Measurements from ENCODE around the gene ROCK2. TPM values are rescaled to one million over a fixed set of nuclear protein-coding genes. Genes with fewer than 3 reads are reported as not detected.

Gene ROCK2
- polyA plus RNA-seq, 2 of the 4 experiments (the other 2 are of a cell fraction) = 34.0 to 38.7 TPM

DNA sequence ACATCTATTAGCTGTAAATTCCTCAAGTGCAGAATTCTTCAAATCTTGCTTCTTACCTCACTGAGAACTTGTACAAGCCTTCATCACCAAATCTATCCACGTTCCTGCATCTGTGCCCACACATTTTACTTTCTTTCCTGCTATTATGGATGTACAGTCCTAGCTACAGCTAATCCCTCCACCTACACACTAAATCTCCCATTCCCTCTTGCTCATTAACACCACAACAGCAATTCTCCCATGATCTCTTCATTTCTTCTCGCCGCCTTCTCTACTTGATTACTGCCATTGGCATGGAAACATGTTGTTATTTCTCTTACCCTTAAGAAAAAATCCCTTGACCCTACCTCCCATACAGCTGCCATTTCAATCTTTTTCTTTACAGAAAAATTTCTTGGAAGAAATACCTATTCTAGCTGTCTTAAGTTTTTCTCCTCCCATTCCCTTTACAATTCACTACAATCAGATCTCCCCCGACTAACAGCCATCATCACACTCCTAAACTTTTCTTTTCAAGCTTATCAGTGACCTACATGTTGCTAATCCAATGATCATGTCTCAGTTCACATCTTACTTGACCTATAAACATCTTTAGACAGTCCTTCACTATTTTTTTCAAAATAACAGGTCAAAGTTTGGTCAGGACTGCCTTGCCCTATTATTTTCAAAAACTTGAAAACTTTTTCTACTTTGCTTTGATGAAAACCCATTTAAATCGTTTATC, 41.0 kb downstream of the ROCK2 start:
- Histone ChIP-seq H3K9me3 (no peaks in the 10 kb centered on the region), H3K27ac (no peak overlapping the region), H3K4me3 (no peak overlapping the region), H3K4me2 (no peak overlapping the region), H3K4me1 (peaks cover 28% of the 10 kb centered on the region)
- FAIRE-seq (no peak), ATAC-seq (no peak), DNase-seq (ENCODE audit: low read depth in 1 of 2, low spot score in 1 of 2) (no peak)
- ChIA-PET POLR2A (no interaction called here), CTCF (interaction anchor here (1.2 kb wide), 1 partner anchor 12 kb away, joined by 3 read pairs; no protein-coding TSS in a partner anchor)
- TF ChIP-seq TP53 (CRISPR knock-in tag; IDR thresholded peaks at IDR 0.05) = no peak
- TF ChIP-seq, protein P1, sequence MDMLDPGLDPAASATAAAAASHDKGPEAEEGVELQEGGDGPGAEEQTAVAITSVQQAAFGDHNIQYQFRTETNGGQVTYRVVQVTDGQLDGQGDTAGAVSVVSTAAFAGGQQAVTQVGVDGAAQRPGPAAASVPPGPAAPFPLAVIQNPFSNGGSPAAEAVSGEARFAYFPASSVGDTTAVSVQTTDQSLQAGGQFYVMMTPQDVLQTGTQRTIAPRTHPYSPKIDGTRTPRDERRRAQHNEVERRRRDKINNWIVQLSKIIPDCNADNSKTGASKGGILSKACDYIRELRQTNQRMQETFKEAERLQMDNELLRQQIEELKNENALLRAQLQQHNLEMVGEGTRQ (IDR thresholded peaks at IDR 0.05) = no peak
- TF ChIP-seq POLR2AphosphoS2 (conservative IDR thresholded peaks at IDR 0.05; ENCODE audit: low read length) = no peak
- TF ChIP-seq RCOR1 (IDR thresholded peaks at IDR 0.05; ENCODE audit: low read depth, low read length) = no peak
- TF ChIP-seq ZSCAN20 (CRISPR knock-in tag; IDR thresholded peaks at IDR 0.05) = no peak
- no peak for TF ChIP-seq EHF (CRISPR knock-in tag; IDR thresholded peaks at IDR 0.05)
- no peak for TF ChIP-seq RARB (CRISPR knock-in tag; IDR thresholded peaks at IDR 0.05)
- TF ChIP-seq HOXB5 (CRISPR knock-in tag; IDR thresholded peaks at IDR 0.05) = no peak
- TF ChIP-seq EP300 (IDR thresholded peaks at IDR 0.05) = no peak
- no peak for TF ChIP-seq SREBF2 (IDR thresholded peaks at IDR 0.05)
- TF ChIP-seq HEYL (CRISPR knock-in tag; IDR thresholded peaks at IDR 0.05) = no peak
- TF ChIP-seq CHD2 (IDR thresholded peaks at IDR 0.05; ENCODE audit: low read length, partially characterized antibody) = no peak
- TF ChIP-seq HDAC2 (IDR thresholded peaks at IDR 0.05) = no peak
- TF ChIP-seq MAZ (IDR thresholded peaks at IDR 0.05; ENCODE audit: borderline replicate concordance, low read depth, low read length) = no peak
- no peak for TF ChIP-seq KDM5A (IDR thresholded peaks at IDR 0.05)
- 85% methylated on average over 5 of the region's 5 CpGs for WGBS (ENCODE audit: missing lambda C conversion rate)

GRCh38 chr2:11299439-11299838, 45.0 kb downstream of the ROCK2 start:
- WGBS (ENCODE audit: missing lambda C conversion rate) = 86% methylated on average over 6 of the region's 6 CpGs
- FAIRE-seq (no peak), DNase-seq (ENCODE audit: low read depth in 1 of 2, low spot score in 1 of 2) (no peak), ATAC-seq (peak; percentile 39 to 49; a peak in 3 of 6 replicates)
- Histone ChIP-seq H3K4me2 (no peak overlapping the region), H3K4me1 (peaks cover 30% of the 10 kb centered on the region; the same call in 2 of the 3 replicates), H3K9me3 (no peaks in the 10 kb centered on the region), H3K4me3 (no peak overlapping the region), H3K27ac (no peak overlapping the region)
- ChIA-PET CTCF (interaction anchor here (0.6 kb wide), 1 partner anchor 162 kb away, joined by 3 read pairs; no protein-coding TSS in a partner anchor), POLR2A (no interaction called here)
- no peak for TF ChIP-seq HOXB5 (CRISPR knock-in tag; IDR thresholded peaks at IDR 0.05)
- no peak for TF ChIP-seq TFCP2L1 (CRISPR knock-in tag; IDR thresholded peaks at IDR 0.05)
- no peak for TF ChIP-seq BCL3 (IDR thresholded peaks at IDR 0.05)
- no peak for TF ChIP-seq NR3C1 (IDR thresholded peaks at IDR 0.05)
- TF ChIP-seq CBX8 (IDR thresholded peaks at IDR 0.05) = no peak
- TF ChIP-seq FOSL2 (IDR thresholded peaks at IDR 0.05) = no peak
- no peak for TF ChIP-seq FOSL2 (CRISPR knock-in tag; IDR thresholded peaks at IDR 0.05)
- no peak for TF ChIP-seq POLR2AphosphoS2 (conservative IDR thresholded peaks at IDR 0.05; ENCODE audit: low read length)
- no peak for TF ChIP-seq ZSCAN20 (CRISPR knock-in tag; IDR thresholded peaks at IDR 0.05)
- no peak for TF ChIP-seq E2F6 (IDR thresholded peaks at IDR 0.05; ENCODE audit: borderline replicate concordance, low read depth)
- no peak for TF ChIP-seq CHD4 (IDR thresholded peaks at IDR 0.05; ENCODE audit: borderline replicate concordance)

- no peak overlapping the region for H3K4me3 ChIP-seq
- H3K4me2 ChIP-seq = no peak overlapping the region
- ATAC-seq = no peak
- CTCF ChIA-PET = interaction anchor here (2.7 kb wide), 1 partner anchor 114 kb away, joined by 6 read pairs; no protein-coding TSS in a partner anchor
- FAIRE-seq = no peak
- peaks cover 30% of the 10 kb centered on the region; the same call in 2 of the 3 replicates for H3K4me1 ChIP-seq
- no peaks in the 10 kb centered on the region for H3K9me3 ChIP-seq
- POLR2A ChIA-PET = no interaction called here
- 50% methylated on average over 3 of the region's 3 CpGs for WGBS (ENCODE audit: missing lambda C conversion rate)
- no peak for DNase-seq (ENCODE audit: low read depth in 1 of 2, low spot score in 1 of 2)
- no peak overlapping the region for H3K27ac ChIP-seq
- no peak for TF ChIP-seq PHF8 (IDR thresholded peaks at IDR 0.05; ENCODE audit: borderline replicate concordance, low read depth)
- no peak for TF ChIP-seq GATA3 (IDR thresholded peaks at IDR 0.05; ENCODE audit: borderline replicate concordance)
- no peak for TF ChIP-seq EHMT2 (IDR thresholded peaks at IDR 0.05; ENCODE audit: low read depth)
- TF ChIP-seq CBX2 (IDR thresholded peaks at IDR 0.05; ENCODE audit: borderline replicate concordance, low read depth) = no peak
- TF ChIP-seq EHF (CRISPR knock-in tag; IDR thresholded peaks at IDR 0.05) = no peak
- TF ChIP-seq MAX (IDR thresholded peaks at IDR 0.05) = no peak
- no peak for TF ChIP-seq NFE2L2 (conservative IDR thresholded peaks at IDR 0.05; ENCODE audit: low read length)
- no peak for TF ChIP-seq FOSB (CRISPR knock-in tag; IDR thresholded peaks at IDR 0.05)
- TF ChIP-seq KDM5A (IDR thresholded peaks at IDR 0.05) = no peak
- no peak for TF ChIP-seq POLR2AphosphoS2 (conservative IDR thresholded peaks at IDR 0.05; ENCODE audit: low read length)
- no peak for TF ChIP-seq TP53 (CRISPR knock-in tag; IDR thresholded peaks at IDR 0.05)
These were observed 45.8 kb downstream of the ROCK2 start for GRCh38 chr2:11298592-11298991.
